HCT116 (cell line): ENCODE measurements around the gene CCK.

Experiments used
- ATF3 ChIP-seq: IDR thresholded peaks from 2 replicates; pipeline ENCODE4 v1.6.1; 2012
- CEBPB ChIP-seq: IDR thresholded peaks from 2 replicates; pipeline ENCODE4 v1.6.1; 2012; ENCODE audit warnings: low read depth
- CTCF ChIP-seq, 3 experiments: fragments of 200-600 bp in 1 of 3; sonication (generic) in 1 of 3; IDR thresholded peaks in 2 of 3; conservative IDR thresholded peaks in 1 of 3; 2 replicates each; pipeline ENCODE4 v1.5.1; 2012 to 2017; ENCODE audit warnings: low read depth in 2 of 3, low read length in 2 of 3, antibody characterized with exemption in 1 of 3, borderline replicate concordance in 1 of 3, control low read depth in 1 of 3, mild to moderate bottlenecking in 1 of 3, mixed read lengths in 1 of 3, mixed run types in 1 of 3, moderate library complexity in 1 of 3; ENCODE audit not compliant: insufficient read depth in 1 of 3
- EZH2 ChIP-seq: fragments of 200-600 bp; sonication (generic); IDR thresholded peaks from 2 replicates; pipeline ENCODE4 v1.6.1; 2017; ENCODE audit warnings: antibody characterized with exemption, mixed run types
- FOSL1 ChIP-seq: IDR thresholded peaks from 2 replicates; pipeline ENCODE4 v1.6.1; 2012; ENCODE audit warnings: low read depth
- POLR2A ChIP-seq: IDR thresholded peaks from 2 replicates; pipeline ENCODE4 v1.7.0; 2011; ENCODE audit warnings: borderline replicate concordance; ENCODE audit not compliant: insufficient read depth, insufficient read length; ENCODE audit errors: extremely low read depth
- POLR2AphosphoS5 ChIP-seq: IDR thresholded peaks from 2 replicates; pipeline ENCODE4 v1.6.1; 2011; ENCODE audit warnings: mild to moderate bottlenecking, low read depth, low read length, moderate library complexity
- RAD21 ChIP-seq: IDR thresholded peaks from 2 replicates; pipeline ENCODE4 v1.6.1; 2012; ENCODE audit warnings: low read depth, mild to moderate bottlenecking
- SRF ChIP-seq: IDR thresholded peaks from 2 replicates; pipeline ENCODE4 v1.6.1; 2012; ENCODE audit warnings: low read depth
- TCF7L2 ChIP-seq: IDR thresholded peaks from 2 replicates; pipeline ENCODE4 v1.7.0; 2011; ENCODE audit warnings: borderline replicate concordance, inconsistent platforms; ENCODE audit not compliant: insufficient read depth, insufficient read length; ENCODE audit errors: extremely low read depth
- YY1 ChIP-seq: IDR thresholded peaks from 2 replicates; pipeline ENCODE4 v1.6.1; 2011; ENCODE audit warnings: low read length, low read depth, moderate library complexity, mild to moderate bottlenecking; ENCODE audit not compliant: insufficient replicate concordance; ENCODE audit errors: extremely low read depth

GRCh38 chr3:42246091-42246490 is 19.9 kb downstream of the CCK start:
- TF ChIP-seq RAD21: no peak
- no peak for TF ChIP-seq POLR2AphosphoS5
- TF ChIP-seq CTCF (IDR thresholded peaks at IDR 0.05 in 2 of 3, conservative IDR thresholded peaks at IDR 0.05 in 1 of 3; ENCODE audit: borderline replicate concordance in 1 of 3, insufficient read depth in 1 of 3, low read depth in 2 of 3, low read length in 2 of 3): no peak
- TF ChIP-seq EZH2: no peak
- TF ChIP-seq SRF: no peak
- TF ChIP-seq FOSL1: no peak
- TF ChIP-seq YY1: no peak
- no peak for TF ChIP-seq POLR2A
- no peak for TF ChIP-seq CEBPB
- TF ChIP-seq ATF3: no peak
- TF ChIP-seq TCF7L2: no peak
